HCT116 (cell line): ENCODE results near the gene FAM170B. TPM values are rescaled to one million over a fixed set of nuclear protein-coding genes. Genes with fewer than 3 reads are reported as not detected.

Source experiments
- ATF3 ChIP-seq: IDR thresholded peaks from 2 replicates; pipeline ENCODE4 v1.6.1; 2012
- CBX3 ChIP-seq: IDR thresholded peaks from 2 replicates; pipeline ENCODE4 v1.6.1; 2012; ENCODE audit warnings: low read depth
- CEBPB ChIP-seq: IDR thresholded peaks from 2 replicates; pipeline ENCODE4 v1.6.1; 2012; ENCODE audit warnings: low read depth
- EGR1 ChIP-seq: IDR thresholded peaks from 2 replicates; pipeline ENCODE4 v1.6.1; 2012; ENCODE audit warnings: low read depth
- EZH2phosphoT487 ChIP-seq: fragments of 200-600 bp; IDR thresholded peaks from 2 replicates; pipeline ENCODE4 v1.6.1; 2018; ENCODE audit warnings: antibody characterized with exemption, borderline replicate concordance
- JUND ChIP-seq: IDR thresholded peaks from 2 replicates; pipeline ENCODE4 v1.6.1; 2012
- POLR2AphosphoS5 ChIP-seq: IDR thresholded peaks from 2 replicates; pipeline ENCODE4 v1.6.1; 2011; ENCODE audit warnings: mild to moderate bottlenecking, low read depth, low read length, moderate library complexity
- RAD21 ChIP-seq: IDR thresholded peaks from 2 replicates; pipeline ENCODE4 v1.6.1; 2012; ENCODE audit warnings: low read depth, mild to moderate bottlenecking
- REST ChIP-seq: IDR thresholded peaks from 2 replicates; pipeline ENCODE4 v1.6.1; 2012; ENCODE audit warnings: low read depth
- SIN3A ChIP-seq: IDR thresholded peaks from 2 replicates; pipeline ENCODE4 v1.6.1; 2012; ENCODE audit warnings: low read depth
- TCF7L2 ChIP-seq: IDR thresholded peaks from 2 replicates; pipeline ENCODE4 v1.7.0; 2011; ENCODE audit warnings: borderline replicate concordance, inconsistent platforms; ENCODE audit not compliant: insufficient read depth, insufficient read length; ENCODE audit errors: extremely low read depth
- total RNA-seq: library from RNA; stranded (reverse); gene quantifications from one replicate; pipeline ENCODE4 v1.2.1, GENCODE V29; 2021; ENCODE audit not compliant: unreplicated experiment
- TF ChIP-seq, protein P1 (sequence below): IDR thresholded peaks from 2 replicates; pipeline ENCODE4 v1.6.1; 2011; ENCODE audit warnings: mild to moderate bottlenecking, low read length, moderate library complexity; ENCODE audit not compliant: insufficient replicate concordance; ENCODE audit errors: extremely low read depth

FAM170B gene
- total RNA-seq, 1 experiment from 2014 or later = not detected

DNA sequence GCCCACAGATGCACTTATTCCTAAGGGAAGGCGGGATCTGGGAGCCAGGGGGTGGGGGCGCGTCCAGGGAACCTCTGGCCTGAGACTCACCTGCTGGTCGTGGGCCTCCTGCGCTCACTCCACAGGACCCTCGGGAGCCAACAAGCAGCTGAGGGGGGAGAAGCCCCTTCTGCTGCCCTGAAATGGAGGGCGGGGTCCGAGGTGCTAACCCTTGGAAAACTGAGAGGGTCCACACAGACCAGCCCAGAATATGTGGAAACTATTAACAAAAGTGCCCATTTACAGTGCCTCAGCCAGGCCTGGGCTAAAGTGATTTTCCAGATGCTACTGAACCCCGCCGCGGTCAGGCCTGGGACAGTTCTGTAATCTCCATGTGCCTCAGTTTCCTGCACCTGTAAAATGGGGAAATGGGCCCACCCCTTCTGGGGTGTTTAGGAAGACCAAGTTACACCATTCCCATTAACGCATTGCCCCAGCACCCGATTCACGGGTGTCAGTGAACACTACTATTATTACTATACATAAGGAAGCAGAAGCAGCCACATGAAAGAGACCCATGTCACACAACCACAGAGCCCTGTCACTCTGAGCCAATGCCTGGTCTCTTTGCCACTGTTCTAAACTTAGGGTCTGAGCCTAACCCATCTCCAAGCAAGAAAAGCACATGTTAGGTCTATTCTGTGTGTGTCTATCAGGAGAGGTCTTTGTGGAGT is 17.9 kb downstream of the FAM170B start (continued):
- TF ChIP-seq REST = no peak
- TF ChIP-seq TCF7L2 = no peak
- TF ChIP-seq ATF3 = no peak
- no peak for TF ChIP-seq CBX3
- no peak for TF ChIP-seq SIN3A
- no peak for TF ChIP-seq CEBPB
- no peak for TF ChIP-seq RAD21
- no peak for TF ChIP-seq EZH2phosphoT487
- no peak for TF ChIP-seq JUND
- TF ChIP-seq EGR1 = no peak
- TF ChIP-seq POLR2AphosphoS5 = no peak
- TF ChIP-seq, protein P1, sequence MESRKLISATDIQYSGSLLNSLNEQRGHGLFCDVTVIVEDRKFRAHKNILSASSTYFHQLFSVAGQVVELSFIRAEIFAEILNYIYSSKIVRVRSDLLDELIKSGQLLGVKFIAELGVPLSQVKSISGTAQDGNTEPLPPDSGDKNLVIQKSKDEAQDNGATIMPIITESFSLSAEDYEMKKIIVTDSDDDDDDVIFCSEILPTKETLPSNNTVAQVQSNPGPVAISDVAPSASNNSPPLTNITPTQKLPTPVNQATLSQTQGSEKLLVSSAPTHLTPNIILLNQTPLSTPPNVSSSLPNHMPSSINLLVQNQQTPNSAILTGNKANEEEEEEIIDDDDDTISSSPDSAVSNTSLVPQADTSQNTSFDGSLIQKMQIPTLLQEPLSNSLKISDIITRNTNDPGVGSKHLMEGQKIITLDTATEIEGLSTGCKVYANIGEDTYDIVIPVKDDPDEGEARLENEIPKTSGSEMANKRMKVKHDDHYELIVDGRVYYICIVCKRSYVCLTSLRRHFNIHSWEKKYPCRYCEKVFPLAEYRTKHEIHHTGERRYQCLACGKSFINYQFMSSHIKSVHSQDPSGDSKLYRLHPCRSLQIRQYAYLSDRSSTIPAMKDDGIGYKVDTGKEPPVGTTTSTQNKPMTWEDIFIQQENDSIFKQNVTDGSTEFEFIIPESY = no peak
